ENCODE measurements around the gene PRND.

- TF ChIP-seq, protein P1, sequence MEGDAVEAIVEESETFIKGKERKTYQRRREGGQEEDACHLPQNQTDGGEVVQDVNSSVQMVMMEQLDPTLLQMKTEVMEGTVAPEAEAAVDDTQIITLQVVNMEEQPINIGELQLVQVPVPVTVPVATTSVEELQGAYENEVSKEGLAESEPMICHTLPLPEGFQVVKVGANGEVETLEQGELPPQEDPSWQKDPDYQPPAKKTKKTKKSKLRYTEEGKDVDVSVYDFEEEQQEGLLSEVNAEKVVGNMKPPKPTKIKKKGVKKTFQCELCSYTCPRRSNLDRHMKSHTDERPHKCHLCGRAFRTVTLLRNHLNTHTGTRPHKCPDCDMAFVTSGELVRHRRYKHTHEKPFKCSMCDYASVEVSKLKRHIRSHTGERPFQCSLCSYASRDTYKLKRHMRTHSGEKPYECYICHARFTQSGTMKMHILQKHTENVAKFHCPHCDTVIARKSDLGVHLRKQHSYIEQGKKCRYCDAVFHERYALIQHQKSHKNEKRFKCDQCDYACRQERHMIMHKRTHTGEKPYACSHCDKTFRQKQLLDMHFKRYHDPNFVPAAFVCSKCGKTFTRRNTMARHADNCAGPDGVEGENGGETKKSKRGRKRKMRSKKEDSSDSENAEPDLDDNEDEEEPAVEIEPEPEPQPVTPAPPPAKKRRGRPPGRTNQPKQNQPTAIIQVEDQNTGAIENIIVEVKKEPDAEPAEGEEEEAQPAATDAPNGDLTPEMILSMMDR (IDR thresholded peaks at IDR 0.05; ENCODE audit: extremely low read depth in 1 of 2, insufficient read depth in 1 of 2, low read depth in 1 of 2, low read length in 2 of 2) = no peak
- TF ChIP-seq POLR2AphosphoS5 (IDR thresholded peaks at IDR 0.05; ENCODE audit: insufficient read depth, low read depth, low read length) = no peak
- TF ChIP-seq POLR2A (IDR thresholded peaks at IDR 0.05; ENCODE audit: low read depth, low read length) = no peak
- TF ChIP-seq EZH2 (IDR thresholded peaks at IDR 0.05; ENCODE audit: borderline replicate concordance, low read depth, low read length, severe bottlenecking) = no peak
- no peak for TF ChIP-seq MYC (IDR thresholded peaks at IDR 0.05; ENCODE audit: low read depth, low read length)
- TF ChIP-seq, protein P2, sequence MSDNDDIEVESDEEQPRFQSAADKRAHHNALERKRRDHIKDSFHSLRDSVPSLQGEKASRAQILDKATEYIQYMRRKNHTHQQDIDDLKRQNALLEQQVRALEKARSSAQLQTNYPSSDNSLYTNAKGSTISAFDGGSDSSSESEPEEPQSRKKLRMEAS (IDR thresholded peaks at IDR 0.05; ENCODE audit: insufficient read depth, insufficient read length) = no peak
- TF ChIP-seq JUN (IDR thresholded peaks at IDR 0.05; ENCODE audit: borderline replicate concordance, insufficient read depth, insufficient read length, low read depth) = no peak
- no peak for TF ChIP-seq GATA2 (IDR thresholded peaks at IDR 0.05; ENCODE audit: insufficient read depth, insufficient read length, low read depth, low read length)
Observed at GRCh38 chr20:4722993-4723392, 1.3 kb downstream of the PRND start.

All from endothelial cell of umbilical vein (primary cell).